Esophagus mucosa (tissue), 1 donor: Measurements from ENCODE around the gene C1orf35. TPM values are rescaled to one million over a fixed set of nuclear protein-coding genes. Genes with fewer than 3 reads are reported as not detected.
"Not testable (repeated sequence)": the region's sequence is repeated elsewhere in the genome, so short reads cannot be mapped to it uniquely, and the experiment has no call there.

Experiments used
- ATAC-seq: fragments of 200-7000 bp; cut with Tn5 transposase; one replicate; pipeline ENCODE4 v1.9.1; 2020
- total RNA-seq: library from RNA; stranded (reverse); gene quantifications from one replicate; pipeline ENCODE4 v1.2.4, GENCODE V29; 2023
- donor health status: DM: yes; HTN: yes; CAD: no.

C1orf35 gene
- total RNA-seq, 1 donor from 2014 or later, result 13.9 TPM

DNA sequence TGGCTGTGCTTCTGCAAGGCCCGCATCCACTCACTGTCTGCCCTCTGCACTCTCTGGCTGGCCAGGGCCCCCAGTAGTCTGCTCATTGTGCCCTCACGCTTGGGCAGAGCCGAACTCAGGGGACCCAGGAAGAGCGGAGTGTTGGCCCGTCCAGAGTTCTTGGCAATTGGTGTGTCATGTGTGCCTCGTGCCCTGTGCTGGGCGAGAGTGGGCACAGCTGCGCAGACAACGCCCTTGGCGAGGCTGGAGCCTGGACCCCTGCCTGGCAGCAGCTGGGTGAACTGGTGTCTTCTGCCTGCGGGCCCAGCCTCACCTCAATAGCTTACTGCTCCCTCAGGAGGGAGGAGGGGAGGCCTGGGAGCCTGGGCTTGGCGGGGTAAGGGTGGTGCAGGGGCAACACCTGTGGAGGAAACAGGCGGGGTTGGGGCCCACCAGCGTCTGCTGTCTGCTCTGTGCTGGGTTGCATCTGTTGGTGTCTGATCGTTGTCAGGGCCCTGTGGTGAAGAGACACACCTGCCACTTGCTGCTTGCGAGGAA, 39.1 kb upstream of the C1orf35 start:
- ATAC-seq, result no peak

DNA sequence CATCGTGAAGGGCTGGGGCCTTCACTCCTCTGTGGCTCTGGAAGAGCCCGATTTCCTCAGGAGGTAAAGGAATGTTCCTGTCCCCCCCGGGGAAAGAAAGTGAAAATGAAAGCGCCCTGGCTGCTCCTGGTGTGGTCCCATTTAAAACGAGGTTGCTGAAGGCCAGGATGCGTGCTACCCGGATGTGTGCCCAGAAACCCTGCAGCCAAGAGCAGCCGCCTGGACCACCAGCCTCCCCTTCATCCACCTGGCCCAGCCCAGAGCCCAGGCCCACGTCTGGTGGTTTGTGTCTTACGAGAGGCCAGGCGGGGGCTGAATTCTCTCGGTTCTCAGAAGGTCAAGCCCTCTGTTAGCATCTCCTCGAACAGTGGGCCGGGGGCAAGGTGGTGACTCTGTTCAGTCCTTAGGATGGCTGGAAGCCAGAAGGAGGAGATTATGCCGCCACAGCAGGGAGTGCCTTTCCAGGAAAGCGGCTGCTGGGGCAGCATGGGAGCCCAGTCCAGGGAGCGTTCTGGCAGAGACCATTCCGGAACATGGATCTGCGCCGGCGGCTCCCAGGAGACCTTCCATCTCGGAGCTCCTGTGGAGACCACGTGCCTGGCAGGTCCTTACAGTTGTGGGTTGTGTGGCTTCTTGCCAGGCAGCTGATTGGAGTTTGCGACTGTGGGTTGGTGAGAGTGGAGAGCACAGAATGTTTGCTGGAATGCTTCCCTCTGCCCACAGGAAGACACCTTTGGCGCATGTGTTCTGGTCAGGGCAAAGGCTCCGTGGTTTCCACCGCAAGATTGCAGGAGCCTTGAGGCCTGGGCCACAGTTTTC, 38.3 kb upstream of the C1orf35 start:
- peak; percentile 0 for ATAC-seq

DNA sequence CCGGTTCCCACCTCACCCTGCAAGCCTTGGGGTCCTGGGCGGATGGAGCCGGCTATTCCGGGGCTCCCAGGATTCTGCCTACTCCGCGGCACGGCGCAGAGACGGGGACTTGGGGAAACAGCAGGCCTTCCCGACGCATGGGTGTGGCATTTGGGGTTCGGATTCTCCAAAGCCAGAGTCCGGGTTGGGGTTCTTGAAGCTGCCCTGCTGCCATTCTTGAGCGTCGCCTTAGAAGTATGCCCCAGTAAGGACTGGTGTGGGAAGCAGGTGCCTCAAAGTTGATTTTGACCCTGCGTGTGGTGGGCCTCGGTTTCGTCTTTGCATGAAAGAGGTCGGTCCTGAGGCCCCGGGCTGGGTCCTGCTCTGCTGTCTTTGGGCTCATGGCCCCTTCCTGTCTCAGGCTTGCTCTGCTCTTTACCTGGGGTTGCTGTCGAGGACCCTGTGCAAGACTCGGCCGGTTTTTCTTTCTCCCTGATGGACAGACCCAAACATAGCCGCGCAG, 37.6 kb upstream of the C1orf35 start:
- no peak for ATAC-seq

DNA sequence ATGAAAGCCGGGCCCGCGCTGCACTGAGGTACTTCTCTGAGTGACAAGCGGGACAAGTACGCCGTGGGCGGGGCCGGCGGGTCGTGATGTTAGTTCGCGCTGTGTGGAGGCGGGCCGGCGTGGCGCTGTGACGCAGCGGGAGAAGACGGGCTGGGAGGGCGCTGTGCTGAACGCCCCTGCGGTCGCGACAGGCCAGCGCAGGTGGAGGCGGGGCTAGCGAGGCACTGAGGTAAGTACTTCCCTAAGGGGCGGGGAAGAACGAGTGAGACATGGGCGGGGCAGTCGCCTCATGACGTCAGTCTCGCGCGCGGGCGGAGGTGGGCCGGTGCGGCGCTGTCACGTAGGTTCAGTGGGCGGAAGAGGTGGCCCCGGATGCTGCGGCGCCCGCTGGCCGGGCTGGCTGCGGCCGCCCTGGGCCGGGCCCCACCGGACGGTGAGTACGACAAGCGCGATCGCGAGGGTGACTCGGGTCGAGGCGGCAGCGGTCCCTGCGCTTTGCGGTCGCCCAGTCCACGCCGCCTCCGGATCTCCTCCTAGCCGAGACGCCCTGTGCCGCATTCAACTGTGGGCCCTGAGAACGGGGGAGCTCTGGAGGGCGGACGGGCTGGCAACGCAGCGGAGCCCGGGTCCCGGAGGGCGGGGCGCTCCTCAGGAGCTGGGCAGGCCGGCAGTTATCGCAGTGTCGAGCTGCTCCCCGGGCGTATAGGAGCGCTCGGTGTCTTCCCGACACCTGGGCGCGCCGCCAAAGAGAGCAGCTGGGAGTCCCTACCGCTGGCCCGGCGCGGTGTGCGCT, 37.0 kb upstream of the C1orf35 start, which contains the start of gene GUK1:
Gene GUK1, plus strand, starts transcription at position 349 of the 793 bp plus-strand sequence. Its CDS starts 24 bp downstream, at position 373.
- peak; percentile 90 for ATAC-seq

- no peak for ATAC-seq
Observed at GRCh38 chr1:228139406-228139930, 36.3 kb upstream of the C1orf35 start.

GRCh38 chr1:228136901-228137300, 33.8 kb upstream of the C1orf35 start:
- no peak for ATAC-seq

- no peak for ATAC-seq
Observed at GRCh38 chr1:228134591-228134990, 31.5 kb upstream of the C1orf35 start.

GRCh38 chr1:228131766-228132165, 28.6 kb upstream of the C1orf35 start:
- ATAC-seq, result peak; percentile 37

- no peak for ATAC-seq
Observed at GRCh38 chr1:228125185-228125584, 22.1 kb upstream of the C1orf35 start.

GRCh38 chr1:228123505-228123904, 20.4 kb upstream of the C1orf35 start:
- no peak for ATAC-seq

DNA sequence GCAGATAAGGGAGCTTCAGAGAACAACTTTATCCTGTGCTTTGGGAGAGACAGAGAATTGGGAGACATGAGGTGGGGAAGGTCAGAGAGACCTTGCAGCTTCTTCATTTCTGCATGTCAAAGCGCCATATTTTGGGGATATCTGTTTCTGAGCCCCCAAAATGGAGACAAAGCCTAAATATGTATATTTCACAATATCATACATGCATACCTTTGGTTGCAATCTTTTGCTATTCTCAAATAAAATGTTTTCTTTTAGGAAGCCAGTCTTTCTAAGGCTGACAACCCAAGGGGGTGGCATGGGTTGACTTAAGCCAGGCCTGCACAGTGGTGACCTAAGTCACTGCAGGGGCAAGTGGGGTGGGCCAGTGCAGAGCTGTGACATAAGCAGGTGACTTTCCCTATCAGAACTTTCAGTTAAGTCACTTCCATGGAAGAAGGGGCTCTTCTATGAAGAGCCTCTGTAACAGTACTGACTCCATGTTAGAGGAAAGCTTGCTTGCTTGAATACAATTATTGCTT, 19.9 kb upstream of the C1orf35 start:
- no peak for ATAC-seq

GRCh38 chr1:228120857-228121489, 17.8 kb upstream of the C1orf35 start:
- ATAC-seq, result peak; percentile 54

- ATAC-seq, result no peak
Observed at GRCh38 chr1:228120351-228120750, 17.2 kb upstream of the C1orf35 start.

DNA sequence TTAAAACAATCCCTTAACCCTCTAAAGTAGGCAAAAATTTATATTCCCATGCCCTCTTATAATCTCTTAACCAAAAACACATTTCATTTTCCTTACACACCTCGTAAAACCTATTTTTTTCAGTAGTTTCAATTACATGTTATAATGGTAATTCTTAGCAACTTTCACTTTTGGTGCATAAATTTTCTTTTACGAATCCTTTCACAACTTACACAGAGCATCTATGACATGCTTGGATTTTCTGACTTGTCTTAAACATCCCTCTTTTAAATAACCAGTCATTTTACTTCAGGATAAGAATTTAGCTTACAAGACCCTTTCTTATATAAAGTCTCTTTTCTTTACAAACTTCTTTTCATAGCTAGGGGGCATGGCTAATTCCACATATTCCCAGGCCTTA, 14.9 kb upstream of the C1orf35 start:
- ATAC-seq, result no peak

DNA sequence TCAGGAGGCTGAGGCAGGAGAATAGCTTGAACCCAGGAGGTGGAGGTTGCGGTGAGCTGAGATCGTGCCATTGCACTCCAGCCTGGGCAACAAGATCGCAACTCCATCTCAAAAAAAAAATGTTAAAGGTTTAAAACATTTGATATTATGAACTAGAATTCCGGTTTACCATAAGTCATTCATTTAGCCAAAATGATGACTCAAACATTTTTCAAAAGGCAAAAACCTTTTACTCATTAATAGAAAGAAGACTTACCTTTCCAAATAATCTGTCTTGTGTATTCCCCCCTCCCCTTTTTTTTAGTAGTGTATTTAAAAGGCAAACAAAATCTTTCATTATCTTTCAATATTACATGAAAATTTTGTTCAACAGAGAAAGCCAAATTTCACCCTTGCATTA, 14.2 kb upstream of the C1orf35 start:
- no peak for ATAC-seq

DNA sequence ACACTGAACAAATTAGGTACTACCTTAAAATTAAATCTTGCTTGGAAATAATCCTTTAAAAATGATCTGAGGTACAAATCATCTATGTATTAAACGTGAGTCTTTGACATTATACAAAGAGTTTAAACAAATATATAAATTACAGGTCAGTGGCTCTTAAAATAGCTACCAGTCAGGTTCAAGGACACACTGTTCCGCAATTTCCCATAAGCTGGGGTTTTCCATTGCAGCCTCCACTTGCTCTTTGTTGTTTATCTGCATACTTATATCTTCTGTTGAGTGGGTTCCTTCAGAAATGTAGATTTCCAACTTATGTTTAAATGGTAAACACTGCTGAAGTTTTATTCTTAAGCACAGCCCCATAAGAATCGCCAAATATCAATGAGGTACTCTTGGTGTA, 11.7 kb upstream of the C1orf35 start:
- no peak for ATAC-seq

GRCh38 chr1:228112617-228113016, 9.5 kb upstream of the C1orf35 start:
- ATAC-seq, result no peak

DNA sequence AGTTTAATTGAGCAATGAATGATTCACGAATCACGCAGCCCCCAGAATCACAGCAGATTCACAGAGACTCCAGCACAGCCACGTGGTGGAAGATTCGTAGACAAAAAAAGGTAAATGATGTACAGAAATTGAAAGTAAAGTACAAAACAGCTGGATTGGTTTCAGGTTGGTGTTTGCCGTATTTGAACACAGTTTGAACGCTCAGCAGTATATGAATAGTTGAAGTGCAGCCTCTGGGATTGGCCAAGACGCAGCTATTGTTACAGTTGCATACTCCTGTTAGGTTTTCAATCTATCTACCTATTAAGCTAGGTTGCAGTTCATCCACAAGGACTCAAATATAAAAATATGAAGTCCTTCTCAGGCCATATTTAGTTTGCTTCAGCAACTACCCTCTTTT, 9.0 kb upstream of the C1orf35 start:
- ATAC-seq, result no peak

DNA sequence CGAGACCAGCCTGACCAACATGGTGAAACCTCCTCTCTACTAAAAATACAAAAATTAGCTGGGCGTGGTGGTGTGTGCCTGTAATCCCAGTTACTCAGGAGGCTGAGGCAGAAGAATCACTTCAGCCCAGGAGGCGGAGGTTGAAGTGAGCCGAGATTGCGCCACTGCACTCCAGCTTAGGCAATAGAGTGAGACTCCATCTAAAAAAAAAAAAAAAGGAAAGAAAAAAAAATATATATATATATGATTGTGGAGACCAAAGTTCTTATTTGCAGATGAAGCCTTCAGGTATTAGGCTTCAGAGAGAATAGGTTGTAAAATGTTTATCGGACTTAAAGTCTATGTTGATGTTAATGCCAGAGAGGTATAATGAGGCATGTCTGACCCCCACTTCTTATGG, 8.2 kb upstream of the C1orf35 start:
- not testable (repeated sequence) for ATAC-seq

- no peak for ATAC-seq
Observed at GRCh38 chr1:228110556-228110955, 7.4 kb upstream of the C1orf35 start.

- no peak for ATAC-seq
Observed at GRCh38 chr1:228109962-228110488, 6.9 kb upstream of the C1orf35 start.
